Stimulated activated naive B cell treated with anti-CD40 and anti-IgM and Interleukin-4, amounts not matched to agents 10 μg/mL and 1 μg/mL and 100 μg/mL, for 72 hours (primary cell): ENCODE measurements around the gene ANK3.

Source experiments
- ATAC-seq, 2 donors: fragments of 150-1000 bp; cut with Tn5 transposase; replicated peaks; 2 replicates each; pipeline ENCODE4 v1.10.0; 2021; ENCODE audit warnings: moderate library complexity in 1 of 2
- DNase-seq: peaks from one replicate; pipeline ENCODE4 v3.0.0; 2021
- H3K27ac Mint-ChIP-seq: one replicate; pipeline ENCODE4 v1.8.0; 2022; ENCODE audit warnings: mild to moderate bottlenecking, mixed read lengths
- H3K27me3 Mint-ChIP-seq, 2 donors: one replicate each; pipeline ENCODE4 v1.8.0; 2022; ENCODE audit warnings: mixed read lengths in 2 of 2
- H3K36me3 Mint-ChIP-seq, 2 donors: one replicate each; pipeline ENCODE4 v1.8.0; 2022; ENCODE audit warnings: mixed read lengths in 2 of 2, mild to moderate bottlenecking in 1 of 2
- H3K4me1 Mint-ChIP-seq, 2 donors: one replicate each; pipeline ENCODE4 v1.8.0; 2022; ENCODE audit warnings: mixed read lengths in 2 of 2, mild to moderate bottlenecking in 1 of 2
- H3K4me3 Mint-ChIP-seq, 2 donors: one replicate each; pipeline ENCODE4 v1.8.0; 2022; ENCODE audit warnings: mild to moderate bottlenecking in 2 of 2, mixed read lengths in 2 of 2, moderate library complexity in 1 of 2
- H3K9me3 Mint-ChIP-seq, 2 donors: one replicate each; pipeline ENCODE4 v1.8.0; 2022; ENCODE audit warnings: mixed read lengths in 2 of 2, mild to moderate bottlenecking in 1 of 2

The ANK3 gene

DNA sequence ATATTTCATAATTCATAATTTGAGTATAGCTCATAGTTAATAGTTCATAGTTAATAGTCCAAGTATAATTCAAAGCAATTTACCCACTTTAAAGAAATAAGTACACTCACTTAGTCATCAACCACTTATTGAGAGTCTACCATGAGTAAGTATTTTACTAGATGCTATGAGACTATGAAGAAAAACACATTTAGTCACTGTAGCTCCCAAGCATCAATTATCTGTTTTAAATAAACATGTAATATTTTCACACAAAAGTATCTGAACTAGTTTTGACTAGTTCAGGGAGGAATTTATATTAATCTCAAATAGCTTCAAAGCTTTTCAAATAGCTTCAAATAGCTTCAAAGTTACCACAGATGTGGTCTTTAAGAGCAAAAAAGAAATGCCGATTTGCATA lies 119.2 kb downstream of the ANK3 start:
- no peak overlapping the region for H3K4me3 Mint-ChIP-seq
- H3K27ac Mint-ChIP-seq: no peak overlapping the region
- no peaks in the 10 kb centered on the region for H3K27me3 Mint-ChIP-seq
- peaks cover 4 to 7% of the 10 kb centered on the region in 2 donors for H3K9me3 Mint-ChIP-seq
- H3K4me1 Mint-ChIP-seq: peaks cover 5 to 7% of the 10 kb centered on the region in 2 donors
- DNase-seq (no peak), ATAC-seq (no peak)
- peaks cover 5 to 11% of the 10 kb centered on the region in 2 donors for H3K36me3 Mint-ChIP-seq

DNA sequence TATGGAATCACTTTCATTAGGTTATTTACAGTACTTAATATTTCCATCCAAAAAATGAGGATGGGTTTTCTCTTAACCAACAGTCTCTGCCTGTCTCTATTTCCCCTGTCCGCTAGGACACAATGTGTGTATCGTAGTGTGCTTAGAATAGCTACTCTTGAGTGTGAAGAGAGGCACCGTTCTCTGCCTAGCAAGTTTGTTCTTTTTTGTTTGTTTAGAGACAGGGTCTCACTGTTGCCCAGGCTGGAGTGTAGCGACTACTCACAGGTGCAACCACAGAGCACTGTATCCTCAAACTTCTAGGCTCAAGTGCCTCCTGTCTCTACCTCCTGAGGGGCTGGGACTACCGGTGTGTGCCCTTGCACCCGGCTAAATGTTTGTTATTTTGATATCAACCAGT lies 121.9 kb downstream of the ANK3 start:
- no peak for DNase-seq
- no peaks in the 10 kb centered on the region for H3K9me3 Mint-ChIP-seq
- ATAC-seq: no peak
- H3K36me3 Mint-ChIP-seq: no peaks in the 10 kb centered on the region
- peaks cover 5 to 7% of the 10 kb centered on the region in 2 donors for H3K4me1 Mint-ChIP-seq
- H3K27ac Mint-ChIP-seq: no peak overlapping the region
- H3K27me3 Mint-ChIP-seq: no peaks in the 10 kb centered on the region
- no peak overlapping the region for H3K4me3 Mint-ChIP-seq

DNA sequence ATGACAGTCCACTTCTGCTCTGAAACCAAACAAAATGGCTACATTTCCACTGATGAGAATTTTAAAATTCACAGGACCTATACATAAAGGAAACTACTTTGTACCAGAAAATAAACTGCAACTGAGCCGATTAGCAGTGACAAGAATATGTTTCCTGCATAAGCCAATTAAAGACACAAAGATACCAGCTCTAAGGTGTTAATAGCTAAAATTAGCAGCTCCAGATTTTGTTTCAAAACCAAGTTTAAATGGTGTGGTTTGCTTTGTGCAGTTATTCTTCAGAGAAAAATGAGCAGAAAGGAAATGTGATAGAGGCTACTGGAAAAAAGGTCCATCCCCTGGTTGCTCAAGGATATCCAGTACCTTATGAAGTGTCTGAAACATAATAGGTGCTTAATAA lies 123.2 kb downstream of the ANK3 start:
- H3K27ac Mint-ChIP-seq: no peak overlapping the region
- no peaks in the 10 kb centered on the region for H3K4me1 Mint-ChIP-seq
- no peaks in the 10 kb centered on the region for H3K27me3 Mint-ChIP-seq
- H3K9me3 Mint-ChIP-seq: no peaks in the 10 kb centered on the region
- DNase-seq (no peak), ATAC-seq (no peak)
- no peaks in the 10 kb centered on the region for H3K36me3 Mint-ChIP-seq
- H3K4me3 Mint-ChIP-seq: no peak overlapping the region

DNA sequence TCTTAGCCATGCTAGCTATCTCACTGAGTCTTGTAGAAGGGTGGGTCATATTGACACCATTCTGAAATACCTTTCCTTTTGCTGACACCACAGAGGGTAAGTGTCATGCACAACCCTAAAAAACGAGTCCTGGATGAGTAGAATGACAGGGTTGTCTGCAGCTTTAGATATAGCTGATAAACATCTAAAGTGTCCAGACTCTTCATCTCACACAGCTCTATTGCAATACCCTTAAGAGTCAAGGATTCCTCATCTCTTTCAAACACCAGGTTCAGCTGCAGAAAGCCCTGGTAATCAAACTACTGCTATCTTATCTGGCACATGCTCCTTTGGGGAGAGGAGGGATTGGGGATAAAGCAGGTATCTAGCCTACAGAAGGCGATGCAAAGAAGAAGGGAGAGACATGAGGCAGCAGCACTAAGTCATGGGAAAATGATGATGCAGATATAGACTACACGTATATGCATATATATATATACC lies 127.0 kb downstream of the ANK3 start:
- Mint-ChIP-seq H3K36me3 (peaks cover 0 to 3% of the 10 kb centered on the region in 2 donors), H3K9me3 (no peaks in the 10 kb centered on the region), H3K4me3 (no peak overlapping the region), H3K27me3 (no peaks in the 10 kb centered on the region), H3K4me1 (no peaks in the 10 kb centered on the region), H3K27ac (no peak overlapping the region)
- no peak for DNase-seq
- ATAC-seq: no peak

DNA sequence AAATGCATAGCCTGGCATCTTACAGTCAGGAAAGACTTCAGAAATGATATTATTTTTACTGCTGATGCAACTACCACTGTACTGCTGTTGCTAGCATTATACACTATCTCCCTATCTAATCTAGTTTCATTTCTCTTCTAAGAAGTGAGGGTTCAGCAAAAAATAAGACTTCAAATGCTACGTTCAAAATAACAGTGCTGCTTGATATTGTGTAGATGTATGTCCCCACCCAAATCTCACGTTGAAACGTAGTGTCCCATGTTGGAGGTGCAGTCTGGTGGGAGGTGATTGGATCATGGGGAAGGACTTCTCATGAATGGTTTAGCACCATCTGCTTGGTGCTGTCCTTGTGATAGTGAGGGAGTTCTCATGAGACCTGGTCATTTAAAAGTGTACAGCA lies 129.4 kb downstream of the ANK3 start:
- Mint-ChIP-seq H3K27ac (no peak overlapping the region), H3K36me3 (peaks cover 0 to 3% of the 10 kb centered on the region in 2 donors), H3K27me3 (no peaks in the 10 kb centered on the region), H3K9me3 (no peaks in the 10 kb centered on the region), H3K4me3 (no peak overlapping the region), H3K4me1 (peaks cover 0 to 2% of the 10 kb centered on the region in 2 donors)
- DNase-seq: no peak
- ATAC-seq: no peak

DNA sequence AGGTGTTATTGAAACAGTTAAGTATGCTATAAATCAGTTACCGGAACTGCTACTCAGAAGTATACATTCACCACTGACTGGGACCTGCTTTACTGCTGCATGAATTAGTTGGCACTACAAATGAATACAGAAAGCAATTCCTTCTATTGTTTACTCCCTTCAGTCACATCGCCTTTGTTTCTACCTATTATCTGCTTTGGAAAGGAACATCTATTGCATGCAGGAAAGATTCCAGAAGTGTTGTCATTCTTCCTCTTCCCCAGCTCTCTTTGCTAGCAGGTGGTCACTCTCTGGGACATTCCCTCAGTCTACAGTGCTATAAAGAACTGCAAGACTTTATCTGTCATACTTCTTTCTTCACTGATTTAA lies 131.3 kb downstream of the ANK3 start:
- Mint-ChIP-seq H3K4me3 (no peak overlapping the region), H3K4me1 (peaks cover 6 to 13% of the 10 kb centered on the region in 2 donors), H3K27me3 (no peaks in the 10 kb centered on the region), H3K36me3 (peaks cover 0 to 3% of the 10 kb centered on the region in 2 donors), H3K9me3 (no peaks in the 10 kb centered on the region), H3K27ac (no peak overlapping the region)
- DNase-seq (no peak), ATAC-seq (no peak)

DNA sequence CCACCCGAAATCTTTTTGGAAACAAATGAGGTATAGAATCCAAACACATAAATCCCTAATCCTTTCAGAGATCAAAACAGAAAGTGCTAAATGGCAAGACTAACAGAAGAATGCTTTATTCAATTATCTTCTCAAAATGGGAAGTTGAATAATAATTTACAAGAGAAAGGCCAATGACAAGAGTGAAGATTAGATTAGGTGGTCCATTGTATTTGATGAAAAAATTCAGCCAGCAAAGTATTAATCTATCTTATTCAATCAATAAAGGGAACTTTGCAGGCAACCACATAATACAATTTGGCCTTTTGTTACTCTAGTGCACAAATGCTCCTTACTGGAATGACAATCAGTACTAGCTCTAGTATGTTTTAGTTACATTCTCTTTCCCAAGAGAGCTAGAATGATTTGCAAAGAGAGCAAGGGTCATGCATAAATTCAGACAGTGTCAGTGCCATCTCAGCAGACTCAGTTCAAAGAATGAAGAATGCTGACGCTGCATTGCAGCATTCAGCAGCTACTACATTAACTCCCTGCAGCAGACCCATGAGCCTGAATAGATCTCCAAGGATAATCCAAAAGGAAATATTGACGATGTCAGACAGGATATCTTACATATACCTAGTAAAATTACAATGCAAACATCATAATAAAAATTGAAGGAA lies 131.8 kb downstream of the ANK3 start:
- no peaks in the 10 kb centered on the region for H3K27me3 Mint-ChIP-seq
- no peak for ATAC-seq
- DNase-seq: no peak
- no peaks in the 10 kb centered on the region for H3K9me3 Mint-ChIP-seq
- H3K4me3 Mint-ChIP-seq: no peak overlapping the region
- peaks cover 6 to 13% of the 10 kb centered on the region in 2 donors for H3K4me1 Mint-ChIP-seq
- H3K36me3 Mint-ChIP-seq: peaks cover 0 to 3% of the 10 kb centered on the region in 2 donors
- H3K27ac Mint-ChIP-seq: no peak overlapping the region

DNA sequence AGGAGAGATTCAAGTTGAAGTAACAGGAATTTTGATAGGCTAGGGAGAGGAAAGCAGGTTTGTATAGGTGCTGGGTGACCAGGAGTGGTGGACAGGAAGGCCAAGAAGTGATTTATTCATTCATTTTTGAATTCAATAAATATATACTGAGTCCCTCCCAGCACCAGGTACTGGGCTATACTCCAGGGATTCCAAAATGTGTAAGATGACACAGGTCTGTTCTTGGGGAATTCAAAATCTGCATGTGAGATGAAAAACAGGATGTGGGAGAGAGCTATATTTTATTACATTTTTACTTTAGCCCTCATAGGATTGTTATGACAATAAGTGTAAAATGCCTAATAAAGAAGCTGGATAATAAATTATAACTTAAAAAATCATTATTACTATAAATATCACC lies 134.9 kb downstream of the ANK3 start:
- DNase-seq: no peak
- Mint-ChIP-seq H3K36me3 (no peaks in the 10 kb centered on the region), H3K27ac (no peak overlapping the region), H3K9me3 (no peaks in the 10 kb centered on the region), H3K27me3 (no peaks in the 10 kb centered on the region), H3K4me1 (peaks cover 6 to 13% of the 10 kb centered on the region in 2 donors), H3K4me3 (no peak overlapping the region)
- peak; percentile 57 to 60 for ATAC-seq

DNA sequence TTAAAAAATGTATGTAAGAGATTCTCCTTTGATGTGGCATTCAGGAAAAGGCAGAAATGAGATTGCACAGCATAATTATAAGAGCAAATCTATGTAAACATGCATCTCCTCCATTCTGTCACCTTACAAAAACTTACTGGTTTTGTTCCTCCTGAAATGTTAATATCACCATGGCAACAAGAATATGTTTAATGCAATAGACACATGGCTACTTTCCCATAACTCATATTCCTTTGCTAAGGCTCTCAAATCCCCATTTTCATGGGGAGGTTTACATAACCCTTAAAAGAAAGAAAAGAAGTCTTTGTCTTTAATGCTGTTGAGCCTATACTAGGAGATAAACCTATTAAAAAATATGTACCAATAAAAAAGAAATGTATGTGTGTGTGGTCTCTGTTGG lies 136.2 kb downstream of the ANK3 start:
- ATAC-seq (no peak), DNase-seq (no peak)
- no peak overlapping the region for H3K27ac Mint-ChIP-seq
- H3K36me3 Mint-ChIP-seq: no peaks in the 10 kb centered on the region
- H3K4me3 Mint-ChIP-seq: no peak overlapping the region
- peaks cover 6 to 13% of the 10 kb centered on the region in 2 donors for H3K4me1 Mint-ChIP-seq
- no peaks in the 10 kb centered on the region for H3K9me3 Mint-ChIP-seq
- H3K27me3 Mint-ChIP-seq: no peaks in the 10 kb centered on the region

DNA sequence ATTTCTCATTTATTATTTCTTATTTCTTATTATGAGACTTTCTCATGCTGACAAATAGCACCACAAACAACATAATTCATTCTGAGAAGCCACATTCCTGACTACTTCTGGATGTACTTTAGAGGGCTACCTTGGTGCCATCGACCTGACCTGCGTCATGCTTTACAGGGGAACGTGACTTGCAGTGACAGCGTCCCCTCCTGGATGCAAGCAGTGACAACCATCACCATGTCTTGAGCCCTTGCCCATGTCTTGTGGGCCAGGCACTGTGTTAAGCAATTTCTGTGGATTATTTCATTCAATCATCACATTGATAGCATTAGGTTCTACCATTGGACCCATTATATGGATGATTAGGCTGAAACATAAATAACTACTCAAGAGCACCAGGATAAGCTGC lies 137.0 kb downstream of the ANK3 start:
- Mint-ChIP-seq H3K36me3 (no peaks in the 10 kb centered on the region), H3K9me3 (no peaks in the 10 kb centered on the region), H3K4me1 (peaks cover 6 to 13% of the 10 kb centered on the region in 2 donors), H3K27ac (no peak overlapping the region), H3K4me3 (no peak overlapping the region), H3K27me3 (no peaks in the 10 kb centered on the region)
- no peak for ATAC-seq
- DNase-seq: no peak

DNA sequence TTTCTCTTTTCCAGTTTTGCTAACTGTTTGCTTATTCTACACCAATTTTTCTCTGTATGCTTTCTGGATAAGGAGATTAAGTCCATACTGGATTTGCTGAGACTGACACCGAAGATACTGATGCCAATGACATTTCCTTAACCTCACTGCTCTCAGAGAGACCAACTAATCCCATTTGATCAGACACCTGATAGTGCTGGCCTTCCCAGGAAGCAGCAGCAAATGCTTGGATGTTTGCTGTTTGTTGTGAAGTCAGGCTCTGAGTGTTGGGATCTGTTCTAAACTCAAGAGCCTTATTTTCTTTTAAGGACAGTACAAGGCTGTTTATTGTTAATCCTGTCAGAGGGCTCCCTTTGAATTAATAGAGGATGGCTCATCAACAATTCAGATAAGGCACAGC lies 143.3 kb downstream of the ANK3 start:
- Mint-ChIP-seq H3K9me3 (no peaks in the 10 kb centered on the region), H3K27ac (no peak overlapping the region), H3K4me1 (no peaks in the 10 kb centered on the region), H3K4me3 (no peak overlapping the region), H3K36me3 (no peaks in the 10 kb centered on the region), H3K27me3 (no peaks in the 10 kb centered on the region)
- DNase-seq (no peak), ATAC-seq (no peak)

DNA sequence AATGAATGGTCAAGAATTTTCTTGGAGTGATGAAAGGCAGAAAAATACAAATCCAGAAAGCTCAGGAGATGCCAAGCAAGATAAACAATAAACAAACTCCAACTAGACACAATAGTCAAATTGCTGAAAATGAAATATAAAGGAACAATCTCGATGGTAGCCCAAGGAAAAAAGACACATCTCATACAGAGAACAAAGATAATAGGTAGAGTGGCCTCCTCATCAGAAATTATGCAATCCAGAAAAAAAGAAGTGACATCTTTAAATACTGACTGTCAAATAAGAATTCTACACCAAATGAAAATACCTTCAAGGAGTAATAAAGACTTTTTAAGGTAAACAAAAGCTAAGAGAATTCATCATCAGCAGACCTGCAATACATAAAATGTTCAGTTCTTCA lies 150.4 kb downstream of the ANK3 start:
- no peak for ATAC-seq
- Mint-ChIP-seq H3K9me3 (no peaks in the 10 kb centered on the region), H3K36me3 (no peaks in the 10 kb centered on the region), H3K27me3 (no peaks in the 10 kb centered on the region), H3K4me3 (no peak overlapping the region), H3K4me1 (peaks cover 30 to 41% of the 10 kb centered on the region in 2 donors), H3K27ac (peak overlapping the region; percentile 91)
- no peak for DNase-seq

DNA sequence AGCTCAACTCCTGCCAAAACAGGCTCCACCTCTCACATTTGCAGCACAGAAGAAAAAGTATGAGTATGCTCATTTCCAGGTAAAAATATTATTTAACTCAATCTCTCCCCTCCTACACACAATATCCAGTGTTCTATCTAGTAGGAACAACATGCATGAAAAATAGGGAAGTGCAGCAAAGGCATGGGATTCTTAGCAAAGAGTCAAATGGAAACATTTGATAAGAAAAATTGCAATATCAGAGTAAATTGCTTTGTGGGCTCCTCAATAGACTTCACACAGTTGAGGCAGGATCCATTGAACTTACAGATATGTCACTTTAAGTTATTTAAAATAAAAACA lies 150.9 kb downstream of the ANK3 start:
- Mint-ChIP-seq H3K27ac (peak overlapping the region; percentile 91), H3K9me3 (peaks cover 0 to 1% of the 10 kb centered on the region in 2 donors), H3K36me3 (peaks cover 0 to 2% of the 10 kb centered on the region in 2 donors), H3K27me3 (no peaks in the 10 kb centered on the region), H3K4me3 (peak overlapping the region; percentile 67 to 73), H3K4me1 (peaks cover 31 to 46% of the 10 kb centered on the region in 2 donors)
- no peak for ATAC-seq
- no peak for DNase-seq

DNA sequence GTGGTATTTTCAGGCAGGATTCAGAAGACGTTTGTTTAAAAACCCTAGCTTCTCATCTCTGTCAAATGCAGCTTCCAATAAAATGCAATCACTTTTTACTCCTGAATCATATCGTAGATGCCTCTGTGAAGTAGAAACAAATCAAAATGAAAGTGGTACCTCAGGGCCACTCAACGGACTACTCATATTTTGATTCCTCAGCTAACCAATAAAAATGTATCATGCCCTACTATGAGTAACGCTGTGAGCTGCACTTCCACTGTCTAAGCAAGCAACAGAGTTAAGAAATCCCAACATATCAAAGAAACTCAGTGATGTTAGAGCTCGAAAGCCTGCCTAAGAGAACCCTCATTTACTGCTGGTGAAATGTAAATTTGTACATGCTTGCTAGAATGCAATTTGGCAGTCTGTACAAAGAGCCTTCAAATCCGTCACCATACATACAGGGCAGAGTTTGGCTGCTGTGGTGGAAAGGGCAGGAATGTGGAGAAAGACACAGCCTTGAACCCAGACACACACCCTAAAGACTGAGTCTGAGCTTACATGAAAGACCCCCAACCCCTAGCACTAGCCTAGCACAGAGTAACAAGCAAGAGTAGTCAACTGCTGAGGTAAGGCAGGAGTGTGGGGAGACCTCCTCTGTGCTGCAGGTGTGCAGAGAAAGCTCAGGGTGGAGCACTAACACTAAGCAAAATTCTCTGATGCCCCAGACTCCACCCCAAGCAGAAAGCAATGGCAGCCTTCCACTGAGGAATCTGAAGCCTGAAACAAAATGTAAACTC lies 151.5 kb downstream of the ANK3 start:
- Mint-ChIP-seq H3K4me3 (peak overlapping the region; percentile 67 to 73), H3K27me3 (no peaks in the 10 kb centered on the region), H3K4me1 (peaks cover 32 to 49% of the 10 kb centered on the region in 2 donors), H3K27ac (peak overlapping the region; percentile 91), H3K36me3 (peaks cover 0 to 4% of the 10 kb centered on the region in 2 donors), H3K9me3 (peaks cover 0 to 1% of the 10 kb centered on the region in 2 donors)
- ATAC-seq (peak; percentile 53 to 59), DNase-seq (peak; percentile 33)
